ENCODE data around the gene SPATA46. TPM values are rescaled to one million over a fixed set of nuclear protein-coding genes. Genes with fewer than 3 reads are reported as not detected.

SPATA46 gene
- total and polyA plus RNA-seq, 12 donors, result not detected

- intact Hi-C loops (cut with DNase I), result no loop called here
- 78 to 89% (median 82%) methylated on average over 2 of the region's 2 CpGs for WGBS, 4 donors
- no peaks in the 10 kb centered on the region for H3K36me3 ChIP-seq (replicated peaks in 1 of 2)
- H3K27me3 ChIP-seq, result no peaks in the 10 kb centered on the region
- H3K4me1 ChIP-seq (replicated peaks in 1 of 2), result no peaks in the 10 kb centered on the region
- DNase-seq, result no peak
- no peaks in the 10 kb centered on the region for H3K9me3 ChIP-seq (replicated peaks in 1 of 3)
- no peak overlapping the region for H3K27ac ChIP-seq
- TF ChIP-seq POLR2A (IDR thresholded peaks at IDR 0.05) (no peak), CTCF (IDR thresholded peaks at IDR 0.05) (no peak)
- no peak overlapping the region for H3K4me3 ChIP-seq
Observed at GRCh38 chr1:162327144-162327787, 49.4 kb downstream of the SPATA46 start.

GRCh38 chr1:162326559-162326958 lies 50.1 kb downstream of the SPATA46 start:
- Histone ChIP-seq H3K27me3 (no peaks in the 10 kb centered on the region), H3K9me3 (replicated peaks in 1 of 3) (no peaks in the 10 kb centered on the region), H3K36me3 (replicated peaks in 1 of 2) (no peaks in the 10 kb centered on the region), H3K4me3 (no peak overlapping the region), H3K4me1 (replicated peaks in 1 of 2) (no peaks in the 10 kb centered on the region), H3K27ac (no peak overlapping the region)
- no peak for DNase-seq
- TF ChIP-seq CTCF (IDR thresholded peaks at IDR 0.05) (no peak), POLR2A (IDR thresholded peaks at IDR 0.05) (no peak)
- intact Hi-C loops (cut with DNase I), result no loop called here

- H3K4me3 ChIP-seq, result no peak overlapping the region
- TF ChIP-seq CTCF (IDR thresholded peaks at IDR 0.05), result no peak
- TF ChIP-seq POLR2A (IDR thresholded peaks at IDR 0.05), result no peak
- no peaks in the 10 kb centered on the region for H3K36me3 ChIP-seq (replicated peaks in 1 of 2)
- DNase-seq, result no peak
- no peaks in the 10 kb centered on the region for H3K9me3 ChIP-seq (replicated peaks in 1 of 3)
- no peaks in the 10 kb centered on the region for H3K27me3 ChIP-seq
- no peak overlapping the region for H3K27ac ChIP-seq
- no peaks in the 10 kb centered on the region for H3K4me1 ChIP-seq (replicated peaks in 1 of 2)
- intact Hi-C loops (cut with DNase I), result no loop called here
- WGBS, 4 donors, result 79 to 87% (median 83%) methylated on average over 2 of the region's 2 CpGs
Observed at GRCh38 chr1:162324396-162324795, 52.3 kb downstream of the SPATA46 start.

MicroRNAs within 50 kb of the gene (microRNA counts, 767-probe panel; counts per million panel counts)
- 0 counts per million in 2 donors for microRNA hsa-miR-556-3p
- microRNA hsa-miR-556-5p, result 0 counts per million in 2 donors

Small RNA genes lying within 50 kb of the gene (microRNA-seq; reads per million reads assigned to microRNA genes)
- 0.57 to 1.9 (median 0.89) reads per million in 3 donors for gene MIR556

Small RNA genes lying within 50 kb of the gene (small RNA-seq; reads per million reads assigned to genes)
- gene MIR556, result 0.12 to 0.17 reads per million in 2 donors
- 0 reads per million in 2 donors for gene RNA5SP61

Other genes with a start within 250 kb of the SPATA46 start
- 10 to 100 TPM in 3 of 9 donors, 1 to 10 TPM in 5, under 1 TPM in 1; 0.95 to 18.6 (median 3.9) TPM for gene C1orf226, start 4.9 kb upstream of the SPATA46 start, total RNA-seq
- 10 to 100 TPM in 2 of 3 donors, 1 to 10 TPM in 1; 3.4 to 48.0 (median 11.0) TPM for gene C1orf226, start 4.9 kb upstream of the SPATA46 start, polyA plus RNA-seq
- under 1 TPM in 2 of 9 donors, not detected in 7; 0.11 to 0.13 TPM for gene SH2D1B, start 35.3 kb upstream of the SPATA46 start, total RNA-seq
- gene SH2D1B, start 35.3 kb upstream of the SPATA46 start, polyA plus RNA-seq, result under 1 TPM in 1 of 3 donors, not detected in 2; 0.08 TPM
- gene UHMK1, start 121.0 kb upstream of the SPATA46 start, total RNA-seq, result 10 to 100 TPM; 46.0 to 81.6 (median 58.8) TPM
- gene UHMK1, start 121.0 kb upstream of the SPATA46 start, polyA plus RNA-seq, result 10 to 100 TPM in 2 of 3 donors, 1 to 10 TPM in 1; 9.5 to 48.4 (median 12.0) TPM
- 100 to 1,000 TPM in 2 of 9 donors, 10 to 100 TPM in 7; 43.6 to 108 (median 71.3) TPM for gene UAP1, start 184.9 kb upstream of the SPATA46 start, total RNA-seq
- 100 to 1,000 TPM in 1 of 3 donors, 10 to 100 TPM in 2; 61.8 to 119 (median 82.5) TPM for gene UAP1, start 184.9 kb upstream of the SPATA46 start, polyA plus RNA-seq